ENCODE results near the gene ATMIN.

- no peak for TF ChIP-seq CTCF (IDR thresholded peaks at IDR 0.05 in 2 of 3, conservative IDR thresholded peaks at IDR 0.05 in 1 of 3; ENCODE audit: control insufficient read depth in 2 of 3, extremely low read depth in 1 of 3, insufficient read depth in 1 of 3, low read depth in 3 of 3, low read length in 3 of 3)
- TF ChIP-seq POLR2A (IDR thresholded peaks at IDR 0.05; ENCODE audit: low read depth, low read length) = no peak
- TF ChIP-seq BRCA1 (IDR thresholded peaks at IDR 0.05; ENCODE audit: low read depth, low read length) = no peak
- no peak for TF ChIP-seq SP1 (IDR thresholded peaks at IDR 0.05; ENCODE audit: low read depth, low read length)
- TF ChIP-seq PRDM15 (CRISPR knock-in tag; IDR thresholded peaks at IDR 0.05) = no peak
- no peak for TF ChIP-seq USF2 (IDR thresholded peaks at IDR 0.05; ENCODE audit: borderline replicate concordance, low read depth, low read length)
- TF ChIP-seq CBX5 (IDR thresholded peaks at IDR 0.05; ENCODE audit: low read depth) = no peak
- TF ChIP-seq SMC3 (IDR thresholded peaks at IDR 0.05; ENCODE audit: borderline replicate concordance, low read length) = no peak
- no peak for TF ChIP-seq ATF7 (IDR thresholded peaks at IDR 0.05; ENCODE audit: low read depth)
- TF ChIP-seq YY1 (IDR thresholded peaks at IDR 0.05; ENCODE audit: low read depth, low read length) = no peak
- TF ChIP-seq MEF2A (IDR thresholded peaks at IDR 0.05; ENCODE audit: insufficient read depth, low read depth, low read length) = no peak
Measured at GRCh38 chr16:80988756-80989155, 46.9 kb upstream of the ATMIN start.
